H1 (cell line): ENCODE results near the gene DFFB. TPM values are rescaled to one million over a fixed set of nuclear protein-coding genes. Genes with fewer than 3 reads are reported as not detected.

Source experiments
- CTCF ChIA-PET: fragments of 300-600 bp; sonication (Branson Sonifier 250); formaldehyde crosslinking; loops from one replicate; lab custom pipeline; 2021; ENCODE audit not compliant: partially characterized antibody; lab: Charles Lee
- POLR2A ChIA-PET: fragments of 300-600 bp; sonication (Branson Sonifier 250); formaldehyde crosslinking; loops from one replicate; lab custom pipeline; 2021; ENCODE audit warnings: inconsistent platforms; ENCODE audit not compliant: partially characterized antibody; lab: Charles Lee
- DNase-seq, 2 experiments: peaks; one replicate each; pipeline versions ENCODE4 v3.0.0 to v3.0.0-alpha.2; 2010 to 2022; ENCODE audit warnings: low spot score in 2 of 2, low read depth in 1 of 2, mixed read lengths in 1 of 2
- FAIRE-seq: peaks from 2 replicates; lab custom pipeline; 2011; peaks lifted over from hg19 to GRCh38; lab: Jason Lieb, UNC
- H2AFZ ChIP-seq: 2 replicates; pipeline ENCODE4 v1.8.1; 2012; ENCODE audit warnings: low read length, inconsistent platforms
- H2AK5ac ChIP-seq: 2 replicates; pipeline ENCODE4 v1.6.1; 2013; ENCODE audit warnings: low read depth, low read length
- H2BK120ac ChIP-seq: replicated peaks from 2 replicates; pipeline ENCODE3; 2013; ENCODE audit warnings: low read depth, low read length, inconsistent platforms
- H2BK12ac ChIP-seq: 2 replicates; pipeline ENCODE4 v1.6.1; 2013; ENCODE audit warnings: low read depth, low read length
- H2BK15ac ChIP-seq: 2 replicates; pipeline ENCODE4 v1.6.1; 2013; ENCODE audit warnings: low read length
- H2BK20ac ChIP-seq: 2 replicates; pipeline ENCODE4 v1.6.1; 2013; ENCODE audit warnings: low read length
- H2BK5ac ChIP-seq: 2 replicates; pipeline ENCODE4 v1.6.1; 2013; ENCODE audit warnings: low read depth, low read length
- H3K14ac ChIP-seq: 2 replicates; pipeline ENCODE4 v1.6.1; 2013; ENCODE audit warnings: inconsistent platforms; ENCODE audit not compliant: insufficient read length
- H3K18ac ChIP-seq: 2 replicates; pipeline ENCODE4 v1.6.1; 2013; ENCODE audit warnings: low read length; ENCODE audit errors: extremely low read depth
- H3K23ac ChIP-seq: 2 replicates; pipeline ENCODE4 v1.6.1; 2013; ENCODE audit warnings: inconsistent platforms; ENCODE audit not compliant: insufficient read length
- H3K23me2 ChIP-seq: 2 replicates; pipeline ENCODE4 v1.6.1; 2013; ENCODE audit warnings: low read depth, low read length
- H3K27ac ChIP-seq: 2 replicates; pipeline ENCODE4 v1.6.1; 2011; ENCODE audit warnings: low read depth, low read length, inconsistent platforms
- H3K27me3 ChIP-seq, 4 experiments: replicated peaks in 1 of 4; 1 replicate in 1 of 4; 2 replicates in 3 of 4; pipeline versions ENCODE4 v1.6.1 to v1.8.1; 2011 to 2013; ENCODE audit warnings: low read length in 3 of 4, mild to moderate bottlenecking in 3 of 4, inconsistent platforms in 2 of 4, mixed read lengths in 2 of 4, moderate library complexity in 1 of 4; ENCODE audit not compliant: control insufficient read depth in 3 of 4, insufficient read depth in 3 of 4; ENCODE audit errors: extremely low read depth in 1 of 4
- H3K36me3 ChIP-seq, 4 experiments: 2 replicates each; pipeline versions ENCODE4 v1.6.1 to v1.8.1; 2011 to 2013; ENCODE audit warnings: mild to moderate bottlenecking in 4 of 4, low read length in 3 of 4, moderate library complexity in 2 of 4, control low read depth in 1 of 4, inconsistent platforms in 1 of 4; ENCODE audit not compliant: insufficient read depth in 4 of 4, control insufficient read depth in 2 of 4
- H3K4ac ChIP-seq: replicated peaks from 2 replicates; pipeline ENCODE3; 2013; ENCODE audit warnings: low read length, low read depth, mixed read lengths, inconsistent platforms; ENCODE audit not compliant: insufficient read length
- H3K4me1 ChIP-seq, 4 experiments: replicated peaks in 1 of 4; 1 replicate in 1 of 4; 2 replicates in 3 of 4; pipeline versions ENCODE4 v1.6.1 to v1.8.1; 2011 to 2013; ENCODE audit warnings: low read length in 3 of 4, inconsistent platforms in 2 of 4, mixed read lengths in 1 of 4; ENCODE audit not compliant: insufficient read depth in 4 of 4, control insufficient read depth in 3 of 4
- H3K4me2 ChIP-seq, 2 experiments: 2 replicates each; pipeline versions ENCODE4 v1.6.1 to v1.8.1; 2011 to 2013; ENCODE audit warnings: low read depth in 2 of 2, low read length in 2 of 2, control low read depth in 1 of 2, inconsistent platforms in 1 of 2, mild to moderate bottlenecking in 1 of 2; ENCODE audit not compliant: insufficient read depth in 1 of 2
- H3K4me3 ChIP-seq, 4 experiments: fragments of 200-600, 300-600 bp in 1 of 4; sonication (generic), shearing (Covaris generic), sonication (Bioruptor Twin) in 1 of 4; 2 replicates each; pipeline versions ENCODE4 v1.5.1 to v1.8.1; 2011 to 2016; ENCODE audit warnings: low read length in 4 of 4, low read depth in 3 of 4, control low read depth in 2 of 4, inconsistent platforms in 2 of 4, mild to moderate bottlenecking in 2 of 4, mixed read lengths in 1 of 4, moderate library complexity in 1 of 4; ENCODE audit not compliant: insufficient read depth in 2 of 4; ENCODE audit errors: extremely low read depth in 1 of 4
- H3K56ac ChIP-seq: replicated peaks from 2 replicates; pipeline ENCODE3; 2013; ENCODE audit warnings: low read depth, mild to moderate bottlenecking, mixed read lengths, low read length, inconsistent platforms; ENCODE audit not compliant: insufficient read length
- H3K79me1 ChIP-seq: 2 replicates; pipeline ENCODE4 v1.6.1; 2013; ENCODE audit warnings: low read depth, low read length, control low read depth
- H3K79me2 ChIP-seq, 2 experiments: 2 replicates each; pipeline versions ENCODE4 v1.6.1 to v1.8.1; 2012 to 2013; ENCODE audit warnings: low read length in 2 of 2, mild to moderate bottlenecking in 2 of 2, inconsistent platforms in 1 of 2; ENCODE audit not compliant: insufficient read depth in 2 of 2, control insufficient read depth in 1 of 2
- H3K9ac ChIP-seq, 4 experiments: replicated peaks in 1 of 4; 1 replicate in 1 of 4; 2 replicates in 3 of 4; pipeline versions ENCODE4 v1.6.1 to v1.8.1; 2011 to 2013; ENCODE audit warnings: low read depth in 3 of 4, low read length in 3 of 4, control low read depth in 2 of 4, mild to moderate bottlenecking in 2 of 4, moderate library complexity in 2 of 4, inconsistent platforms in 1 of 4; ENCODE audit errors: extremely low read depth in 1 of 4
- H3K9me3 ChIP-seq, 2 experiments: 2 replicates each; pipeline versions ENCODE4 v1.6.1 to v1.8.1; 2012 to 2013; ENCODE audit warnings: mild to moderate bottlenecking in 2 of 2, moderate library complexity in 2 of 2, control low read depth in 1 of 2, inconsistent platforms in 1 of 2, low read depth in 1 of 2, low read length in 1 of 2, mixed read lengths in 1 of 2; ENCODE audit not compliant: insufficient read depth in 2 of 2
- H4K20me1 ChIP-seq, 2 experiments: replicated peaks in 1 of 2; 2 replicates each; pipeline versions ENCODE3 to v1.8.1; 2011 to 2013; ENCODE audit warnings: inconsistent platforms in 2 of 2, low read length in 2 of 2, mild to moderate bottlenecking in 1 of 2; ENCODE audit not compliant: insufficient read depth in 2 of 2, control insufficient read depth in 1 of 2
- H4K5ac ChIP-seq: 2 replicates; pipeline ENCODE4 v1.6.1; 2013; ENCODE audit warnings: low read length, low read depth, mixed read lengths, inconsistent platforms; ENCODE audit not compliant: insufficient read length
- H4K8ac ChIP-seq: 2 replicates; pipeline ENCODE4 v1.8.0; 2013; ENCODE audit warnings: mild to moderate bottlenecking, moderate library complexity, low read length, inconsistent platforms; ENCODE audit not compliant: insufficient read depth; ENCODE audit errors: extremely low read depth
- H4K91ac ChIP-seq: replicated peaks from 2 replicates; pipeline ENCODE3; 2013; ENCODE audit warnings: low read length, mixed read lengths, inconsistent platforms; ENCODE audit not compliant: insufficient read length
- BRCA1 ChIP-seq: IDR thresholded peaks from 2 replicates; pipeline ENCODE4 v1.6.1; 2012; ENCODE audit warnings: low read depth, low read length, improper control_type of control experiment
- CBX5 ChIP-seq: fragments of 300-800, 300-1000 bp; sonication (generic); IDR thresholded peaks from 2 replicates; pipeline ENCODE4 v1.7.1; 2016; ENCODE audit warnings: antibody characterized with exemption, low read length, low read depth
- CHD1 ChIP-seq: IDR thresholded peaks from 2 replicates; pipeline ENCODE4 v1.6.1; 2012; ENCODE audit warnings: low read depth, low read length, improper control_type of control experiment
- FOSL1 ChIP-seq: IDR thresholded peaks from 2 replicates; pipeline ENCODE4 v1.6.1; 2011; ENCODE audit warnings: mild to moderate bottlenecking, low read depth, low read length, moderate library complexity; ENCODE audit not compliant: insufficient read depth
- GABPA ChIP-seq: IDR thresholded peaks from 2 replicates; pipeline ENCODE4 v1.6.1; 2011; ENCODE audit warnings: mild to moderate bottlenecking, low read length, moderate library complexity, borderline replicate concordance; ENCODE audit not compliant: insufficient read depth
- HDAC6 ChIP-seq: IDR thresholded peaks from one replicate; pipeline ENCODE4 v1.7.1; 2012; ENCODE audit warnings: low read depth, mild to moderate bottlenecking, inconsistent platforms, low read length, moderate library complexity
- POU5F1 ChIP-seq: IDR thresholded peaks from 2 replicates; pipeline ENCODE4 v1.6.1; 2011; ENCODE audit warnings: low read depth, mild to moderate bottlenecking, low read length, moderate library complexity
- SAP30 ChIP-seq: fragments of 300-600 bp; sonication (generic); IDR thresholded peaks from 2 replicates; pipeline ENCODE4 v1.7.1; 2012; ENCODE audit warnings: low read length, moderate library complexity, mild to moderate bottlenecking, inconsistent platforms; ENCODE audit not compliant: insufficient read depth, insufficient replicate concordance
- SP4 ChIP-seq: IDR thresholded peaks from 2 replicates; pipeline ENCODE4 v1.6.1; 2012; ENCODE audit warnings: low read length, inconsistent platforms
- SRF ChIP-seq: IDR thresholded peaks from 2 replicates; pipeline ENCODE4 v1.6.1; 2011; ENCODE audit warnings: mild to moderate bottlenecking, low read depth, low read length, moderate library complexity
- TBP ChIP-seq: IDR thresholded peaks from 2 replicates; pipeline ENCODE4 v1.6.1; 2011; ENCODE audit warnings: low read depth, low read length, improper control_type of control experiment
- TEAD4 ChIP-seq: IDR thresholded peaks from 2 replicates; pipeline ENCODE4 v1.6.1; 2012; ENCODE audit warnings: low read depth, low read length, inconsistent platforms, mixed read lengths
- WGBS, 2 experiments: shearing (Covaris generic) in 1 of 2; methylation state at CpG; one replicate each; pipeline versions ENCODE4 v1.1.6 to v1.1.7; 2013 to 2015; ENCODE audit warnings: low lambda C conversion rate in 2 of 2, mixed read lengths in 2 of 2, inconsistent platforms in 1 of 2, low coverage in 1 of 2, missing lambda C conversion rate in 1 of 2; ENCODE audit not compliant: insufficient replicate concordance in 2 of 2, insufficient coverage in 1 of 2, insufficient read length in 1 of 2; ENCODE audit errors: extremely low coverage in 1 of 2, missing lambda C conversion rate in 1 of 2; 5-methylcytosine and 5-hydroxymethylcytosine counted together
- polyA plus RNA-seq, 7 experiments: library from polyadenylated mRNA; depleted of rRNA in 3 of 7; stranded (reverse) in 5 of 7; unstranded in 2 of 7; fragments of >200 nt in 5 of 7; fragments of 200-250 nt in 2 of 7; gene quantifications; 1 replicate in 5 of 7; 2 replicates in 1 of 7; 4 replicates in 1 of 7; pipeline versions ENCODE4 v1.2.1 to v1.2.3, GENCODE V29; 2011 to 2013; ENCODE audit warnings: missing spikeins in 2 of 7, mixed read lengths in 2 of 7
- total RNA-seq: library from RNA; stranded (reverse); fragmentation: NEBNext Ultra II Directional; extraction: Animal tissue kit (Norgen Biotek cat#: 25700); gene quantifications from 2 replicates; pipeline ENCODE4 v1.2.1, GENCODE V29; 2021
- TF ChIP-seq, protein P1 (sequence below): IDR thresholded peaks from 2 replicates; pipeline ENCODE4 v1.6.1; 2011; ENCODE audit warnings: low read length, improper control_type of control experiment

Gene DFFB
- total and polyA plus RNA-seq, 2 of the 8 experiments (the other 6 are each of a cell fraction or from before 2014, with no cell fraction given): 8.6 to 11.9 TPM

DNA sequence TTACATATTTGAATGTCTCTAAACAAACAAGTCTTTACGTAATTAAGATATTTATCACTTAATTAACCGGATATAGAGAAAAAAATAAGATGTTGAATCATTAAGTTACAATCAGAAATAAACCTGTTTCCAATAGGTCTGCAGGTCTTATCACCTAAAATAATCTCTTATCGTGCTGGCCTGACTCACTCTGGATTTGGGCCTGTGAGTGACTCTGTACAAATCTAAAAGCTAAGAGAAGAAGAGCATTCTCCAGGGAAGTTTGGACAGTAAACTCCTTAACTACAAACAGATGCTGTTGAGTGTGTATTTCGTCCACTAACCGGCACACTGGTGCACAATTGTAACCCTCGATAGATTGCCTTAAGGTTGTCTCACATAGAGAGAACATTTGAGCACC lies 25.6 kb upstream of the DFFB start:
- Histone ChIP-seq H3K36me3 (peaks cover 4 to 23% (median 7%) of the 10 kb centered on the region in 4 experiments; a peak in 7 of 8 replicates), H3K18ac (no peak overlapping the region), H4K5ac (no peak overlapping the region), H2BK20ac (no peak overlapping the region), H2BK15ac (no peak overlapping the region), H2BK5ac (no peak overlapping the region), H3K79me1 (no peaks in the 10 kb centered on the region), H3K56ac (no peak overlapping the region), H3K4me3 (no peak overlapping the region), H3K27me3 (no peaks in the 10 kb centered on the region), H3K14ac (no peak overlapping the region), H3K9ac (no peak overlapping the region), H3K79me2 (no peaks in the 10 kb centered on the region), H4K91ac (no peak overlapping the region), H3K23ac (no peak overlapping the region), H2BK12ac (no peak overlapping the region), H4K8ac (no peak overlapping the region), H3K4ac (no peak overlapping the region), H2AK5ac (no peak overlapping the region), H3K27ac (no peak overlapping the region), H3K9me3 (no peaks in the 10 kb centered on the region), H3K4me1 (no peaks in the 10 kb centered on the region), H3K23me2 (no peaks in the 10 kb centered on the region), H2AFZ (no peak overlapping the region), H2BK120ac (no peak overlapping the region), H3K4me2 (no peak overlapping the region), H4K20me1 (peaks cover 0 to 4% of the 10 kb centered on the region in 2 experiments)
- FAIRE-seq (no peak), DNase-seq (no peak)
- POLR2A ChIA-PET: no interaction called here
- CTCF ChIA-PET: interaction anchor here (1.0 kb wide), 1 partner anchor 11 kb away, joined by 3 read pairs; no protein-coding TSS in a partner anchor
- 92% methylated on average over 6 of the region's 6 CpGs; no CpG with 5 or more reads in 1 of the 2 experiments for whole genome bisulfite sequencing, 2 experiments
- no peak for TF ChIP-seq TEAD4
- TF ChIP-seq SRF: no peak
- TF ChIP-seq BRCA1: no peak
- TF ChIP-seq, protein P1, sequence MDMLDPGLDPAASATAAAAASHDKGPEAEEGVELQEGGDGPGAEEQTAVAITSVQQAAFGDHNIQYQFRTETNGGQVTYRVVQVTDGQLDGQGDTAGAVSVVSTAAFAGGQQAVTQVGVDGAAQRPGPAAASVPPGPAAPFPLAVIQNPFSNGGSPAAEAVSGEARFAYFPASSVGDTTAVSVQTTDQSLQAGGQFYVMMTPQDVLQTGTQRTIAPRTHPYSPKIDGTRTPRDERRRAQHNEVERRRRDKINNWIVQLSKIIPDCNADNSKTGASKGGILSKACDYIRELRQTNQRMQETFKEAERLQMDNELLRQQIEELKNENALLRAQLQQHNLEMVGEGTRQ: no peak
- no peak for TF ChIP-seq GABPA
- TF ChIP-seq CHD1: no peak
- no peak for TF ChIP-seq TBP
- no peak for TF ChIP-seq POU5F1
- no peak for TF ChIP-seq HDAC6
- no peak for TF ChIP-seq SAP30
- no peak for TF ChIP-seq CBX5
- no peak for TF ChIP-seq SP4
- TF ChIP-seq FOSL1: no peak
